Endothelial cell of umbilical vein (primary cell): ENCODE data around the gene FXYD4. TPM values are rescaled to one million over a fixed set of nuclear protein-coding genes. Genes with fewer than 3 reads are reported as not detected.

Experiments
- BruUV-seq: library from RNA; stranded (reverse); fragments of 400-500 nt; replicated peaks from 2 replicates; lab custom pipeline; 2021; lab: Mats Ljungman, UMichigan
- CTCF ChIA-PET: fragments of 300-600, 350-600 bp; sonication (Branson Sonifier 250); formaldehyde crosslinking; loops from one replicate; lab custom pipeline; 2021; ENCODE audit warnings: antibody characterized with exemption, inconsistent platforms; lab: Charles Lee
- POLR2A ChIA-PET: fragments of 300-600, 350-600 bp; sonication (Branson Sonifier 250); formaldehyde crosslinking; loops from one replicate; lab custom pipeline; 2021; ENCODE audit warnings: antibody characterized with exemption, inconsistent platforms; lab: Charles Lee
- DNase-seq: peaks from one replicate; pipeline ENCODE4 v3.0.0-alpha.2; 2011; ENCODE audit warnings: low read depth, low spot score
- FAIRE-seq: peaks from 2 replicates; lab custom pipeline; 2011; peaks lifted over from hg19 to GRCh38; lab: Jason Lieb, UNC
- H2AFZ ChIP-seq: 2 replicates; pipeline ENCODE4 v1.6.0; 2012; ENCODE audit warnings: low read depth, low read length, control low read depth, inconsistent platforms
- H3K27ac ChIP-seq: 2 replicates; pipeline ENCODE4 v1.5.1; 2011; ENCODE audit warnings: low read depth, mild to moderate bottlenecking, control low read depth, low read length, moderate library complexity; ENCODE audit not compliant: insufficient read depth
- H3K27me3 ChIP-seq, 2 experiments: 2 replicates each; pipeline versions ENCODE4 v1.6.0 to v1.6.1; 2011; ENCODE audit warnings: low read length in 2 of 2, mixed read lengths in 1 of 2; ENCODE audit not compliant: control insufficient read depth in 2 of 2, insufficient read depth in 2 of 2
- H3K36me3 ChIP-seq, 2 experiments: 2 replicates in 1 of 2; 3 replicates in 1 of 2; pipeline ENCODE4 v1.5.1; 2011; ENCODE audit warnings: low read length in 2 of 2, mild to moderate bottlenecking in 1 of 2, moderate library complexity in 1 of 2; ENCODE audit not compliant: control insufficient read depth in 2 of 2, insufficient read depth in 2 of 2; ENCODE audit errors: extremely low read depth in 1 of 2
- H3K4me1 ChIP-seq: 3 replicates; pipeline ENCODE4 v1.5.1; 2011; ENCODE audit warnings: mild to moderate bottlenecking, low read length; ENCODE audit not compliant: control insufficient read depth, insufficient read depth; ENCODE audit errors: extremely low read depth
- H3K4me2 ChIP-seq: 2 replicates; pipeline ENCODE4 v1.6.1; 2011; ENCODE audit warnings: low read length, control low read depth, mixed read lengths; ENCODE audit not compliant: insufficient read depth
- H3K4me3 ChIP-seq, 3 experiments: fragments of 200-600 bp in 1 of 3; sonication (generic), shearing (Covaris generic) in 1 of 3; replicated peaks in 1 of 3; 2 replicates each; pipeline ENCODE4 v1.5.1; 2011 to 2016; ENCODE audit warnings: control low read depth in 3 of 3, low read length in 3 of 3, mild to moderate bottlenecking in 2 of 3, inconsistent platforms in 1 of 3, low read depth in 1 of 3, moderate library complexity in 1 of 3; ENCODE audit not compliant: insufficient read depth in 1 of 3
- H3K79me2 ChIP-seq: 2 replicates; pipeline ENCODE4 v1.6.0; 2012; ENCODE audit warnings: low read length, inconsistent platforms; ENCODE audit not compliant: control insufficient read depth, insufficient read depth
- H3K9ac ChIP-seq: replicated peaks from 2 replicates; pipeline ENCODE3; 2011; ENCODE audit warnings: low read length, control low read depth; ENCODE audit not compliant: insufficient read depth; ENCODE audit errors: extremely low read depth
- H3K9me1 ChIP-seq: replicated peaks from 3 replicates; pipeline ENCODE4 v1.6.0; 2011; ENCODE audit warnings: mild to moderate bottlenecking, low read length; ENCODE audit not compliant: control insufficient read depth, insufficient read depth; ENCODE audit errors: extremely low read depth
- H3K9me3 ChIP-seq: replicated peaks from 2 replicates; pipeline ENCODE4 v1.5.1; 2012; ENCODE audit warnings: low read length, inconsistent platforms; ENCODE audit not compliant: control insufficient read depth, insufficient read depth
- H4K20me1 ChIP-seq: replicated peaks from 2 replicates; pipeline ENCODE3; 2011; ENCODE audit warnings: mild to moderate bottlenecking, low read length; ENCODE audit not compliant: control insufficient read depth, insufficient read depth; ENCODE audit errors: extremely low read depth
- EZH2 ChIP-seq: IDR thresholded peaks from 2 replicates; pipeline ENCODE4 v1.6.1; 2012; ENCODE audit warnings: borderline replicate concordance, low read depth, mild to moderate bottlenecking, moderate library complexity, low read length, inconsistent platforms; ENCODE audit not compliant: severe bottlenecking
- FOS ChIP-seq: IDR thresholded peaks from 2 replicates; pipeline ENCODE4 v1.6.1; 2011; ENCODE audit warnings: mild to moderate bottlenecking, low read length, moderate library complexity, borderline replicate concordance; ENCODE audit not compliant: insufficient read depth
- GATA2 ChIP-seq: IDR thresholded peaks from 2 replicates; pipeline ENCODE4 v1.7.0; 2011; ENCODE audit warnings: low read depth, mild to moderate bottlenecking, moderate library complexity, mixed read lengths, low read length; ENCODE audit not compliant: insufficient read length, insufficient read depth
- JUN ChIP-seq: IDR thresholded peaks from 2 replicates; pipeline ENCODE4 v1.6.1; 2011; ENCODE audit warnings: borderline replicate concordance, low read depth; ENCODE audit not compliant: insufficient read length, insufficient read depth
- MAX ChIP-seq: IDR thresholded peaks from 2 replicates; pipeline ENCODE4 v1.6.1; 2011; ENCODE audit not compliant: insufficient read depth, insufficient read length
- MYC ChIP-seq: IDR thresholded peaks from one replicate; pipeline ENCODE4 v1.6.1; 2011; ENCODE audit warnings: mild to moderate bottlenecking, low read depth, low read length
- POLR2A ChIP-seq: IDR thresholded peaks from 2 replicates; pipeline ENCODE4 v1.6.1; 2012; ENCODE audit warnings: low read depth, mild to moderate bottlenecking, control low read depth, low read length
- POLR2AphosphoS5 ChIP-seq: IDR thresholded peaks from 2 replicates; pipeline ENCODE4 v1.6.1; 2012; ENCODE audit warnings: low read depth, mild to moderate bottlenecking, control low read depth, low read length, moderate library complexity; ENCODE audit not compliant: insufficient read depth
- dilution Hi-C: fragments of 300-500 bp; cut with MboI; formaldehyde crosslinking; loops from one replicate; pipeline ENCODE4 v1.15.0; 2019; ENCODE audit warnings: low sequenced_read_pairs; ENCODE audit not compliant: extremely low pct_ligation_motif_present
- intact Hi-C: fragments of 100-400 bp; cut with micrococcal nuclease; formaldehyde crosslinking; loops from one replicate; pipeline ENCODE4 v1.10.0; 2022
- polyA plus RNA-seq, 4 experiments: library from polyadenylated mRNA; depleted of rRNA in 3 of 4; stranded (reverse) in 3 of 4; unstranded in 1 of 4; fragments of >200 nt; gene quantifications; 2 replicates each; pipeline versions ENCODE4 v1.2.1 to v1.2.3, GENCODE V29; 2011 to 2012; ENCODE audit warnings: missing spikeins in 1 of 4
- total RNA-seq: library from RNA; stranded (reverse); gene quantifications from 2 replicates; pipeline ENCODE4 v1.2.3, GENCODE V29; 2021
- TF ChIP-seq, protein P1 (sequence below), 2 donors: IDR thresholded peaks; 1 replicate in 1 of 2; 2 replicates in 1 of 2; pipeline ENCODE4 v1.5.1; 2011; ENCODE audit warnings: low read length in 2 of 2, mild to moderate bottlenecking in 2 of 2, moderate library complexity in 2 of 2, control low read depth in 1 of 2, inconsistent platforms in 1 of 2, low read depth in 1 of 2; ENCODE audit not compliant: insufficient read depth in 1 of 2; ENCODE audit errors: extremely low read depth in 1 of 2

The FXYD4 gene
- total and polyA plus RNA-seq, 2 donors (not counting 3 experiments of a cell fraction or from before 2014, with no cell fraction given): not detected

DNA sequence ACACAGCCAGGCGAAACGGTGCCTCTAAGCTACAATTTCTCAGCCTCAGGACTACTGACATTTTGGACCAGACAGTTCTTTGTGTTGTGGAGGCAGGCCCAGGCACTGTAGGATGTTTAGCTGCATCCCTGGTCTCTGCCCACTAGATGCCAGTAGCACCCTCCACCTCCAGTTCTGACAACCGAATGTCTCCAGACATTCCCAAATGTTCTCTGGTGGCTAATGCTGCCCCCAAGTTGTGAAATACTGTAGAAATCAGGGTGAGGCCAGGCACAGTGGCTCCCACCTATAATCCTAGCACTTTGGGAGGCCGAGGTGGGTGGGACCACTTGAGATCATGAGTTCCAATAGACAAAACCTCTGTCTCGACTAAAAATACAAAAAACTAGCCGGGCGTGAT, 19.3 kb downstream of the FXYD4 start:
- H3K36me3 ChIP-seq: peaks cover 33 to 49% of the 10 kb centered on the region in 2 experiments
- FAIRE-seq: no peak

GRCh38 chr10:43391496-43391895, 20.1 kb downstream of the FXYD4 start:
- Histone ChIP-seq H3K27ac (no peak overlapping the region), H3K79me2 (peaks cover 80% of the 10 kb centered on the region), H3K4me1 (peaks cover 15% of the 10 kb centered on the region), H2AFZ (no peak overlapping the region), H3K9ac (no peak overlapping the region), H3K9me1 (no peaks in the 10 kb centered on the region), H3K4me3 (no peak overlapping the region), H3K9me3 (no peaks in the 10 kb centered on the region), H3K36me3 (peaks cover 31 to 48% of the 10 kb centered on the region in 2 experiments), H3K27me3 (no peaks in the 10 kb centered on the region), H4K20me1 (peaks cover 8% of the 10 kb centered on the region), H3K4me2 (no peak overlapping the region)
- ChIA-PET CTCF (interaction anchor here (1.2 to 2.0 kb wide), 6 partner anchors 11 to 70 kb away, joined by 3 to 17 read pairs (median 9); partner anchors contain the start of gene ZNF487), POLR2A (no interaction called here)
- TF ChIP-seq POLR2A (no peak), MAX (no peak), GATA2 (no peak), EZH2 (no peak), FOS (no peak), MYC (no peak), JUN (no peak), POLR2AphosphoS5 (no peak)
- TF ChIP-seq, protein P1, sequence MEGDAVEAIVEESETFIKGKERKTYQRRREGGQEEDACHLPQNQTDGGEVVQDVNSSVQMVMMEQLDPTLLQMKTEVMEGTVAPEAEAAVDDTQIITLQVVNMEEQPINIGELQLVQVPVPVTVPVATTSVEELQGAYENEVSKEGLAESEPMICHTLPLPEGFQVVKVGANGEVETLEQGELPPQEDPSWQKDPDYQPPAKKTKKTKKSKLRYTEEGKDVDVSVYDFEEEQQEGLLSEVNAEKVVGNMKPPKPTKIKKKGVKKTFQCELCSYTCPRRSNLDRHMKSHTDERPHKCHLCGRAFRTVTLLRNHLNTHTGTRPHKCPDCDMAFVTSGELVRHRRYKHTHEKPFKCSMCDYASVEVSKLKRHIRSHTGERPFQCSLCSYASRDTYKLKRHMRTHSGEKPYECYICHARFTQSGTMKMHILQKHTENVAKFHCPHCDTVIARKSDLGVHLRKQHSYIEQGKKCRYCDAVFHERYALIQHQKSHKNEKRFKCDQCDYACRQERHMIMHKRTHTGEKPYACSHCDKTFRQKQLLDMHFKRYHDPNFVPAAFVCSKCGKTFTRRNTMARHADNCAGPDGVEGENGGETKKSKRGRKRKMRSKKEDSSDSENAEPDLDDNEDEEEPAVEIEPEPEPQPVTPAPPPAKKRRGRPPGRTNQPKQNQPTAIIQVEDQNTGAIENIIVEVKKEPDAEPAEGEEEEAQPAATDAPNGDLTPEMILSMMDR (IDR thresholded peaks at IDR 0.05; ENCODE audit: extremely low read depth in 1 of 2, insufficient read depth in 1 of 2, low read depth in 1 of 2, low read length in 2 of 2): no peak
- no peak for DNase-seq
- intact Hi-C loops: no loop called here
- FAIRE-seq: no peak
- dilution Hi-C loops: no loop called here
- no TSS peak for BruUV-seq

More for the DNA sequence above, 19.3 kb downstream of the FXYD4 start:
- H3K27ac ChIP-seq: no peak overlapping the region
- dilution Hi-C loops (no loop called here), intact Hi-C loops (loop anchor here (1.0 kb wide), 1 partner anchor 72 kb away; no protein-coding TSS in a partner anchor)
- H3K9me1 ChIP-seq: no peaks in the 10 kb centered on the region
- H3K9me3 ChIP-seq: no peaks in the 10 kb centered on the region
- TF ChIP-seq EZH2 (no peak), JUN (no peak), FOS (no peak), POLR2AphosphoS5 (no peak)
- TF ChIP-seq, protein P1 (IDR thresholded peaks at IDR 0.05; ENCODE audit: extremely low read depth in 1 of 2, insufficient read depth in 1 of 2, low read depth in 1 of 2, low read length in 2 of 2): peak; percentile 51 to 67
- peaks cover 9% of the 10 kb centered on the region for H4K20me1 ChIP-seq
- H2AFZ ChIP-seq: no peak overlapping the region
- peaks cover 72% of the 10 kb centered on the region for H3K79me2 ChIP-seq
- no TSS peak for BruUV-seq
- no peaks in the 10 kb centered on the region for H3K27me3 ChIP-seq
- CTCF ChIA-PET: interaction anchor here (0.9 to 2.0 kb wide), 8 partner anchors 9 to 70 kb away, joined by 3 to 17 read pairs (median 4); partner anchors contain the start of gene ZNF487
- POLR2A ChIA-PET: no interaction called here
- no peak overlapping the region for H3K9ac ChIP-seq
- no peak overlapping the region for H3K4me3 ChIP-seq
- H3K4me2 ChIP-seq: no peak overlapping the region
- DNase-seq: peak; percentile 30
- peaks cover 15% of the 10 kb centered on the region for H3K4me1 ChIP-seq
